MM.1S (cell line): ENCODE results near the gene KCNK16.

Source experiments
- DNase-seq: peaks from one replicate; pipeline ENCODE4 v3.0.0-alpha.2; 2015
- H2AFZ ChIP-seq: fragments of 300-600 bp; sonication (generic); 2 replicates; pipeline ENCODE4 v1.6.0; 2016; ENCODE audit warnings: antibody characterized with exemption, low read length
- H3F3A ChIP-seq: fragments of 300-600 bp; sonication (generic); 2 replicates; pipeline ENCODE4 v1.6.1; 2016; ENCODE audit warnings: mild to moderate bottlenecking, antibody characterized with exemption, low read length, moderate library complexity, mixed read lengths; ENCODE audit not compliant: insufficient read depth
- H3K27ac ChIP-seq: fragments of 300-600 bp; sonication (generic); 2 replicates; pipeline ENCODE4 v1.5.1; 2016; ENCODE audit warnings: mild to moderate bottlenecking, low read length
- H3K27me3 ChIP-seq: fragments of 300-600 bp; sonication (generic); replicated peaks from 2 replicates; pipeline ENCODE4 v1.6.0; 2016; ENCODE audit warnings: low read length; ENCODE audit not compliant: insufficient read depth
- H3K36me3 ChIP-seq: fragments of 300-600 bp; sonication (generic); replicated peaks from 2 replicates; pipeline ENCODE4 v1.6.1; 2016; ENCODE audit warnings: mild to moderate bottlenecking, low read length, mixed read lengths; ENCODE audit not compliant: insufficient read depth
- H3K4me1 ChIP-seq: fragments of 300-600 bp; sonication (generic); 2 replicates; pipeline ENCODE4 v1.6.1; 2016; ENCODE audit warnings: low read length, mixed read lengths
- H3K4me2 ChIP-seq: fragments of 300-600 bp; sonication (generic); 2 replicates; pipeline ENCODE4 v1.6.0; 2016; ENCODE audit warnings: low read depth, low read length
- H3K4me3 ChIP-seq: fragments of 300-600 bp; sonication (generic); 2 replicates; pipeline ENCODE4 v1.5.1; 2016; ENCODE audit warnings: low read length, mixed read lengths
- H3K79me2 ChIP-seq: fragments of 300-600 bp; sonication (generic); 2 replicates; pipeline ENCODE4 v1.6.1; 2016; ENCODE audit warnings: mixed run types, low read length, mixed read lengths
- H3K9ac ChIP-seq: fragments of 300-600 bp; sonication (generic); 2 replicates; pipeline ENCODE4 v1.6.1; 2016; ENCODE audit warnings: low read length, mixed read lengths
- H3K9me2 ChIP-seq: fragments of 300-600 bp; sonication (generic); replicated peaks from 2 replicates; pipeline ENCODE4 v1.6.1; 2016; ENCODE audit warnings: mild to moderate bottlenecking, low read length, mixed read lengths; ENCODE audit not compliant: insufficient read depth
- H3K9me3 ChIP-seq: fragments of 300-600 bp; sonication (generic); replicated peaks from 2 replicates; pipeline ENCODE4 v1.6.1; 2016; ENCODE audit warnings: mild to moderate bottlenecking, low read length, mixed read lengths; ENCODE audit not compliant: insufficient read depth
- H4K20me1 ChIP-seq: fragments of 300-600 bp; sonication (generic); 2 replicates; pipeline ENCODE4 v1.6.1; 2016; ENCODE audit warnings: mild to moderate bottlenecking, low read length, moderate library complexity, mixed read lengths; ENCODE audit not compliant: insufficient read depth
- EZH2 ChIP-seq: fragments of 300-600 bp; sonication (generic); optimal IDR thresholded peaks from 2 replicates; pipeline ENCODE3; 2017; ENCODE audit warnings: low read depth, mild to moderate bottlenecking, antibody characterized with exemption, low read length, mixed read lengths
- EZH2phosphoT487 ChIP-seq: fragments of 300-600 bp; sonication (generic); IDR thresholded peaks from 2 replicates; pipeline ENCODE4 v1.6.1; 2018; ENCODE audit warnings: antibody characterized with exemption, low read length
- TF ChIP-seq, protein P1 (sequence below): fragments of 300-600 bp; sonication (generic); IDR thresholded peaks from 2 replicates; pipeline ENCODE4 v1.5.1; 2016; ENCODE audit warnings: antibody characterized with exemption, low read length, mixed read lengths

The KCNK16 gene

DNA sequence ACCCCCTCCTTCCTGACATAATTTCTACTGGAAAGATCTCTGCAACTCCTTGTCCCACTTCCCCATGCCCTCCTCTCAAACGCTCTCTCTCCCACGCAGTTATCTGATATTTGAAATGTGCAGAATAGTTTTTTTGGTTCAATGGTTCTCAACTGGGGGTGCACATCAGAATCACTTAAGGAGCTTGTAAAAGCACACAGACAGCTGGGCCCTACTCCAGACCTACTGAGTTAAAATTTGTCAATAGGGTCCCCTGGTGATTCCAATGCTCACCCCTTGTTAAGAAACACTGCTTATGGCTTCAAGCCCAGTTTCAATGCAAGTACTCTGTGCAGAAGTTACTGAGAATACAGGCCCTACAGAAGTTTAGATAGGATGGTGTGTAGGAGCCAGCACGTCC, 45.2 kb upstream of the KCNK16 start:
- Histone ChIP-seq H3K27ac (no peak overlapping the region), H3K9ac (no peak overlapping the region), H4K20me1 (no peaks in the 10 kb centered on the region), H3F3A (no peaks in the 10 kb centered on the region), H3K9me2 (no peaks in the 10 kb centered on the region), H3K79me2 (no peaks in the 10 kb centered on the region), H3K4me2 (no peak overlapping the region), H2AFZ (no peak overlapping the region), H3K36me3 (no peaks in the 10 kb centered on the region), H3K4me3 (no peak overlapping the region), H3K4me1 (no peaks in the 10 kb centered on the region), H3K9me3 (no peaks in the 10 kb centered on the region), H3K27me3 (no peaks in the 10 kb centered on the region)
- TF ChIP-seq, protein P1, sequence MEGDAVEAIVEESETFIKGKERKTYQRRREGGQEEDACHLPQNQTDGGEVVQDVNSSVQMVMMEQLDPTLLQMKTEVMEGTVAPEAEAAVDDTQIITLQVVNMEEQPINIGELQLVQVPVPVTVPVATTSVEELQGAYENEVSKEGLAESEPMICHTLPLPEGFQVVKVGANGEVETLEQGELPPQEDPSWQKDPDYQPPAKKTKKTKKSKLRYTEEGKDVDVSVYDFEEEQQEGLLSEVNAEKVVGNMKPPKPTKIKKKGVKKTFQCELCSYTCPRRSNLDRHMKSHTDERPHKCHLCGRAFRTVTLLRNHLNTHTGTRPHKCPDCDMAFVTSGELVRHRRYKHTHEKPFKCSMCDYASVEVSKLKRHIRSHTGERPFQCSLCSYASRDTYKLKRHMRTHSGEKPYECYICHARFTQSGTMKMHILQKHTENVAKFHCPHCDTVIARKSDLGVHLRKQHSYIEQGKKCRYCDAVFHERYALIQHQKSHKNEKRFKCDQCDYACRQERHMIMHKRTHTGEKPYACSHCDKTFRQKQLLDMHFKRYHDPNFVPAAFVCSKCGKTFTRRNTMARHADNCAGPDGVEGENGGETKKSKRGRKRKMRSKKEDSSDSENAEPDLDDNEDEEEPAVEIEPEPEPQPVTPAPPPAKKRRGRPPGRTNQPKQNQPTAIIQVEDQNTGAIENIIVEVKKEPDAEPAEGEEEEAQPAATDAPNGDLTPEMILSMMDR, result no peak
- TF ChIP-seq EZH2phosphoT487 (no peak), EZH2 (no peak)
- DNase-seq, result no peak

GRCh38 chr6:39366931-39367618, 44.6 kb upstream of the KCNK16 start:
- no peak overlapping the region for H3K9ac ChIP-seq
- H3K9me2 ChIP-seq, result no peaks in the 10 kb centered on the region
- no peaks in the 10 kb centered on the region for H3F3A ChIP-seq
- H3K9me3 ChIP-seq, result no peaks in the 10 kb centered on the region
- H3K4me3 ChIP-seq, result no peak overlapping the region
- H3K4me2 ChIP-seq, result no peak overlapping the region
- H3K36me3 ChIP-seq, result no peaks in the 10 kb centered on the region
- DNase-seq, result no peak
- H4K20me1 ChIP-seq, result no peaks in the 10 kb centered on the region
- no peaks in the 10 kb centered on the region for H3K79me2 ChIP-seq
- H2AFZ ChIP-seq, result no peak overlapping the region
- no peak overlapping the region for H3K27ac ChIP-seq
- TF ChIP-seq, protein P1, result no peak
- no peak for TF ChIP-seq EZH2phosphoT487
- TF ChIP-seq EZH2, result no peak
- no peaks in the 10 kb centered on the region for H3K27me3 ChIP-seq
- H3K4me1 ChIP-seq, result no peaks in the 10 kb centered on the region

DNA sequence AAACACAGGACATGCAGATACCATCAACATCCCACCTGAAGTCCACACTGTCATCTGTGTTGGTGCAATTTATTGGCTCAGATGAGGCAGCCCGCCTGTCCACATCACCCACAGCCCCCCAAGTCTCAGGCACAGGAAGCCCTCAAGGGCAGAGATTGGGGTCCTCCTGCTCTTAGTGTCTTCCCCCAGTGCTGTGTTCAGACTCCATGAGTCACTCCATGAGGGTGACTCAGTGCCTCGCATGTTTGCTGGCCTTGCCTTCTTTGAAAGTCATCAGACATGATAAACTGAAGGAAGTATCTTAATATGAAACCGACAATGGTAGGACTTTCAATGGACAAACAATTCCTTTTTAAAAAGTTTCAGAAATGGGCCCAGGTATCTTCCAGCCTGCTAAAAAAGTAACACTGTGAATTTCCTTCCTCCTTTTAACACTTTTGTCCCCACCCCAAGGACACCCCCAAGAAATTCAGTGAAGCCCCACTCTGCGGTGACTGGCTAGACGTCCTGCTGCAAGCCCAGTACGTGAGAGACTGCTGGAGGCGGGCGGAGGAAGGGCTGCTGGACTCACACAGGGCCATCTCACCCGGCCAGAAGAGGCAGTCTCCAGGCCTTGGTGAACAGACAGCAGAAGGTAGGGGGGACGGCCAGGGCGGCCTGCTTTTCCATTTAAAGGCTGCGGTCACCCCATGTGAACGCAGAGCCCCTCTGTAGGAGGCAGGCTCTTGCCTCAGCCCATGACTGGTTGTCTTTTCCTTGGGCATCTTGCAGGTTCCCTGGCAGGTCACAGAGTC, 43.0 kb upstream of the KCNK16 start:
- Histone ChIP-seq H3K9ac (no peak overlapping the region), H3K9me3 (no peaks in the 10 kb centered on the region), H3K4me1 (no peaks in the 10 kb centered on the region), H3K27me3 (no peaks in the 10 kb centered on the region), H3F3A (no peaks in the 10 kb centered on the region), H4K20me1 (no peaks in the 10 kb centered on the region), H2AFZ (no peak overlapping the region), H3K9me2 (no peaks in the 10 kb centered on the region), H3K27ac (no peak overlapping the region), H3K36me3 (no peaks in the 10 kb centered on the region), H3K79me2 (no peaks in the 10 kb centered on the region), H3K4me3 (no peak overlapping the region), H3K4me2 (no peak overlapping the region)
- TF ChIP-seq, protein P1, result no peak
- no peak for TF ChIP-seq EZH2phosphoT487
- no peak for TF ChIP-seq EZH2
- DNase-seq, result no peak
